GM13976 (cell line): ENCODE measurements around the gene PTPN1.

ENCODE experiments used
- DNase-seq: peaks from one replicate; pipeline ENCODE4 v3.0.0; 2012; ENCODE audit warnings: low spot score
- CTCF ChIP-seq: IDR thresholded peaks from 2 replicates; pipeline ENCODE4 v1.5.1; 2012; ENCODE audit warnings: borderline replicate concordance, mild to moderate bottlenecking; ENCODE audit not compliant: insufficient read depth; ENCODE audit errors: extremely low read depth, missing control alignments, control extremely low read depth
- in situ Hi-C: fragments of 300-500 bp; cut with MboI; formaldehyde crosslinking; loops from one replicate; pipeline ENCODE4 v1.12.0; 2022; ENCODE audit warnings: low sequenced_read_pairs, mixed read lengths, inconsistent platforms; ENCODE audit not compliant: unreplicated experiment

Gene PTPN1

GRCh38 chr20:50560867-50561266 lies 50.7 kb downstream of the PTPN1 start:
- no peak for TF ChIP-seq CTCF
- in situ Hi-C loops: no loop called here
- no peak for DNase-seq

- in situ Hi-C loops: no loop called here
- no peak for TF ChIP-seq CTCF
- peak; percentile 44 for DNase-seq
These were observed 51.3 kb downstream of the PTPN1 start for GRCh38 chr20:50561379-50562078.

- in situ Hi-C loops: no loop called here
- no peak for DNase-seq
These were observed 52.1 kb downstream of the PTPN1 start for GRCh38 chr20:50562262-50562701.

GRCh38 chr20:50563133-50563944 lies 53.2 kb downstream of the PTPN1 start:
- in situ Hi-C loops: no loop called here
- no peak for DNase-seq
- no peak for TF ChIP-seq CTCF

More at GRCh38 chr20:50562262-50562701, 52.1 kb downstream of the PTPN1 start:
- TF ChIP-seq CTCF: no peak

GRCh38 chr20:50565383-50565782 lies 55.2 kb downstream of the PTPN1 start:
- in situ Hi-C loops: no loop called here
- DNase-seq: no peak
- TF ChIP-seq CTCF: no peak

GRCh38 chr20:50565871-50566270 lies 55.7 kb downstream of the PTPN1 start:
- no peak for DNase-seq
- in situ Hi-C loops: no loop called here
- TF ChIP-seq CTCF: no peak
